GM12892 (cell line): ENCODE results near the gene NFATC2.

Source experiments
- POLR2A ChIP-seq: IDR thresholded peaks from 2 replicates; pipeline ENCODE4 v1.6.1; 2011; ENCODE audit warnings: low read depth, low read length, control low read depth
- POLR2AphosphoS5 ChIP-seq: IDR thresholded peaks from 2 replicates; pipeline ENCODE4 v1.6.1; 2011; ENCODE audit warnings: low read depth, low read length, control low read depth

DNA sequence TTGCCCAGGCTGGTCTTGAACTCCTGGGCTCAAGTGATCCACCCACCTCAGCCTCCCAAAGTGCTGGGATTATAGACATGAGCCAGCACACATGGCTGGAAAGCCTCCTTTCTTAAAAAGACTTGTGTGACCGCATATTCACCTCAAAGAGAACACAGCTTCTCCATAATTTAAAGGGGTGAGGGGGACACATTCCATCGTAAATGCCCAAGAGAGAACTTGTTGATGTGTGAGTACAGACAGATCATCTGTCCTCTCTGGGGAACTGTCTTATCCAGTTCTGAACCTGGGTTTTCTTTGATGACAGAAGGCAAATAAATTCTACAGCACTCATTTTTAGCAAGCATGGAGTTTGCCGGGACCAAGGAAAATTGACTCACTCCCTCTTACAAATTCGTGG lies 47.2 kb downstream of the NFATC2 start:
- no peak for TF ChIP-seq POLR2AphosphoS5
- no peak for TF ChIP-seq POLR2A
